HG03135 (cell line): Measurements from ENCODE around the gene CLEC18B.
"Not testable (repeated sequence)": the region's sequence is repeated elsewhere in the genome, so short reads cannot be mapped to it uniquely, and the experiment has no call there.

Source experiments
- ATAC-seq: cut with Tn5 transposase; IDR thresholded peaks from one replicate; pipeline ENCODE4 v1.9.1; 2021; ENCODE audit warnings: mild to moderate bottlenecking, moderate library complexity; ENCODE audit not compliant: unreplicated experiment

The CLEC18B gene

GRCh38 chr16:74420612-74421481 is at the start of gene CLEC18B:
CLEC18B (minus strand) TSS chr16:74421478; CDS start chr16:74421270, 208 bp downstream.
- not testable (repeated sequence) for ATAC-seq

DNA sequence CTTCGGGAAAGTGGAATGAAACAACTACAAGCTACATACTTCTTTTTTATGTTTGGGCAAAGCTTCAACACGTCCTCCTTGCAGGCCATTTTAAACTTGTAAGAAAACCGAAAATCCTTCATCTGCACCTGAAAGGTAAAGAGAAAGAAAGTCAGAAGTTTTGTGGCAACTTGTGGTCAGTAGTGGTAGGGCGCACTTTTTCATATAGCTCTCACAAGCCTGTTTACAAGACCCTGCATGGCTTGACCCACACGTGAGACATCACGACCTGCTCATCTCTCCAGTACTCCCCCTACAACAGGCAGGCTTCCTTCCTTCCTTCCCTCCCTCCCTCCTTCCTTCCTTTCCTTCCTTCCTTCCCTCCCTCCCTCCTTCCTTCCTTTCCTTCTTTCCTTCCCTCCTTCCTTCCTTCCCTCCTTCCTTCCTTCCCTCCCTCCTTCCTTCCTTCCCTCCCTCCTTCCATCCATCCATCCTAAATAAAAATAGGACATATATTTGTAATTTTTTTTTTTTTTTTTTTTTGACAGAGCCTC is 48.7 kb upstream of the CLEC18B start:
- ATAC-seq: no peak

DNA sequence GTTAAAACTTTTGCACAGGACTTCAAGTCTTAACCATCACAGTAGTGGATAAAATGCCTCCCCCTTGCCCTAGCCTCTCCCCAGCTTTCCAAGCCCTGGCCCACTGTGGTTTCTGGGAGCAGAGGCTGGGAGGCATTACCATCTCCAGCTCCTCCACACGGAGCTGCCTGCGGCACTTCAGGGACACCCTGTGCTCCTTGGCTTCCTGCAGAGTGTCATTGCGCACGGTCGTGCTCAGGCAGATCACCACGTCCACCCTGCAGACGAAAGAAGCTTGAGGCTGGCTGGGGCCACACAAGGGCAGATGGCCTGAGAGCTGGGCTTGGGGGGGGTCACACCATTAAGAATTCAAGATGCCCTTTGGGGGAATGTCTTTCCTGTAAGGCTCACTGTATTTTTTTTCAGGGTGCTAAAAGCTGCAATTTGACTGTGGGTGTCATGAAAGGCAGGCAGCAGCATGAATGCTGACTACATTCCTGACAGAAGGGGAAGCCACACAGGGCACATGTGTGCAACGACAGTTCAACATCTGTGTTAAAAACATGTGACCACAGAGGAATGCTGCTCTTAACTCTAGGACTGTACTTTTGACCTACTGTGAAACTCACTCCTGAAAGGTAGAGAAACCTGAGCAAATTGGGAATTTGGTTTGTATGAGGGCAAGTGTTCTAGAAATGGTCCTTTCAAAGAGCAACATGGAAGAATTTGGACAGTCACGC is 47.7 kb upstream of the CLEC18B start:
- ATAC-seq: no peak

DNA sequence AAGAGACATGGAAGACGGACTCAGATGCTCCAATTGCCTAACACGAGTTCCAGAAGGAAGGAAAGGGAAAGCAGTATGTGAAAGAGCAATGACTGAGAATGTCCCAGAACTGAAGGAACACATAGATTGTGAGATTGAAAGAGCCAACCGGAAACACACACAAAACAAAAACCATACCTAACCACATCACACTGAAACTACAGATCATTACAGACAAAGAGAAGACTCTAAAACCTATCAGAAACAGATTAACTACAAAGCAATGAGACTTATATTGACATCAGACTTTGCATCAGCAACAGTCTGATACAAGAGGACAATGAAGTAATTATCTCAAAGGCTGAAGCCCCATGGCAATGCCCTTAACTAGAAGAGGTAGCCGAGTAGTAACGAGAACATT is 45.6 kb upstream of the CLEC18B start:
- peak; percentile 65 for ATAC-seq

GRCh38 chr16:74465851-74466685 is 44.8 kb upstream of the CLEC18B start:
- ATAC-seq: no peak

DNA sequence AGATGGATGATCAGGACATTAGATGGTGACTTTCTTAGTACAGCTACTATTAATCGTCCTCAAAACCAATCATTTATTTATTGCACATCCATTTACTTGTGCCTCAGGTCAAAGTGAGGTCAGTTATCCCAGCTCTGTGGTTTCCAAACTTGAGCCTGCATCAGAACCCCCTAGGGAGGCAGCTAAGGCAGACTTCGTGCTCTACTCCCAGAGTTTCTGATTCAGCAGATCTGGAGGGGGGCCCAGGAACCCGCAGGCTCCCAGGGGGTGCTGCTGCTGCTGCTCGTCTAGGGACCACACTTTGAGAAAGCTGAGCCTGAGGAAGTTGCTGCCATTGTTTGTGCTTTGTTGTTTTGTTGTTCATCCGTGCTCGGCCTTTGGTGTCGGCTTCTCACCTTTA is 44.0 kb upstream of the CLEC18B start:
- ATAC-seq: no peak

DNA sequence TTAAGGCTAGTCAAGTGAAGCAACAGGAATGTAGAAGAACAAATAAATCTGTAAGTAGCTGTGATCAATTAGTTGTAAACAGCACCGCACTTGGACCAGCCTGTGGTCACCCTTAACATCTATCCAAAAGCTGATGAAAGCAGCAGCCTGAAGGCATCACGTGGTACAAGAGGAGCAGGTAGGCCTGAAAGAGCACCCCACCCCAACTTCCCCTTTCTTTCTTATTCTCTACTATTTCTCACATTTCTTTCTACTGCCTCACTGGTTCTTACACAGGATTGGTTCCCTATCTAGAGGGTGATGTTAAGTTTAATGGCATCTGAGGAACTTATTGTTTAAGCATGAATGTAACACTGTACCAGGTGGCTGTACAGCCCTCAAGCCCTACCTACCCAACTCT is 42.6 kb upstream of the CLEC18B start:
- no peak for ATAC-seq

GRCh38 chr16:74462361-74462760 is 41.1 kb upstream of the CLEC18B start:
- no peak for ATAC-seq

DNA sequence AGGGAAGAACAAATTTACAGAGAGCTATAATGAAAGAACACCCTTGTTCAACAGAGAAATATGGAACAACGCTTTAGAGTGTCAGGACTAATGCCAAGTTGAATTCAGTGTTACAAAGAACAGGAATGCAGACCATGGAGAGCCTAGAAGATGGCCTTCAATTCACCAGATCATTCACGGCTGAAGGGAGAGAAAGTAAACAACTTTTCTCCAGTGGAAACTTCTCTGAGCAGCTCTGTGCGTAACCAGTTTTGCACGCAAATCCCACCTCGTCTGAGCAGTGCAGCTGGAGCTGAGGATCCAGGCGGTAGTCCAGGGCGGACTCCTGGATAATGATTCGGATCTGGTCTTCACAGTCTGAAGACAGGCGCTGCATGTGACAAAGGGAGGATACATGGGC is 40.5 kb upstream of the CLEC18B start:
- no peak for ATAC-seq

- no peak for ATAC-seq
Measured at GRCh38 chr16:74460542-74460941, 39.3 kb upstream of the CLEC18B start.

DNA sequence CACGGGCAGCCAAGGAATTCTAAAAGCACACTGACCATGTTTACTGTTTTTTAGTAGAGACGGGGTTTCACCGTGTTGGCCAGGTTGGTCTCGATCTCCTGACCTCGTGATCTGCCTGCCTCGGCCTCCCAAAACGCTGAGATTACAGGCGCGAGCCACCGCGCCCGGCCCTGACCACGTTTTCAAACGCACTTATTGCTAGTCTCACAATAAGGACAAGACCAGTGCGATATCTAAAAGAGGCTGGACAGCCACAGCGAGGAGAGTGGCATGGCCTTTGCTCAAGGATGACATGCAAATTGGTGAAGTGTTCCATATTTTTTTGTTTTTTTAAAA is 35.0 kb upstream of the CLEC18B start:
- ATAC-seq: no peak

DNA sequence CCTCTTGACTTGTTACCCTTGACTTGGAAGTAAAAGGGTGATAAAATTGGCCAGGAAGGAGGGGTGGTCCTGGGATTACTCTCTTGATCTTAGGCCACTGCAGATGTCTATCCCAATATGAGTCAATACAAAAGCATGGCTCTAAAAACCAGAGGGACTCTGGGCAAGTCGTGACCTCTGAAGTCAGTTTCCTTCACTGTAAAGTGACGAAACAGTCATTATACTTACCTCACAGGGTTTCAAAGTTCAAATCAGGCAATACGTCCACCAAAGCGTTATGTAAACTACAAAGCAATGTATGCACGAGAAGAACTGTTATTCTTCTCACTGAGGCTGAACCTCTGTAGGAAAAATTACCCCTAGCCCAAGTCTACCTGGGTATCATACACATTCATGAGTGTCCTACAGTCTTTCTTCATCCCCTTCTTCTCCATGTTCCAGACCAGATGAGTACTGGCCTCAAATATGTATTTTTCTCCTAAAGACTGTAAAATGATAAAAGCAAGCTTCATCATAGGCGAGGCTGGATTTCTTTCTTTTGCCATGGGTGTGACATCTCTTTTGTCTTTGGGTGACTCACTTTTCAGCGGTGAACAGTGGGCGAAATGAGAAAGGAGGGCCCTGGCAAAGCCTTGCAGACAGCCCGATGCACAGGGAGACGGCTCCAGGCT is 34.5 kb upstream of the CLEC18B start:
- no peak for ATAC-seq

- no peak for ATAC-seq
Measured at GRCh38 chr16:74455213-74455612, 33.9 kb upstream of the CLEC18B start.

- peak; percentile 90 for ATAC-seq
Measured at GRCh38 chr16:74451951-74452758, 30.9 kb upstream of the CLEC18B start.

- no peak for ATAC-seq
Measured at GRCh38 chr16:74450967-74451760, 29.9 kb upstream of the CLEC18B start.

DNA sequence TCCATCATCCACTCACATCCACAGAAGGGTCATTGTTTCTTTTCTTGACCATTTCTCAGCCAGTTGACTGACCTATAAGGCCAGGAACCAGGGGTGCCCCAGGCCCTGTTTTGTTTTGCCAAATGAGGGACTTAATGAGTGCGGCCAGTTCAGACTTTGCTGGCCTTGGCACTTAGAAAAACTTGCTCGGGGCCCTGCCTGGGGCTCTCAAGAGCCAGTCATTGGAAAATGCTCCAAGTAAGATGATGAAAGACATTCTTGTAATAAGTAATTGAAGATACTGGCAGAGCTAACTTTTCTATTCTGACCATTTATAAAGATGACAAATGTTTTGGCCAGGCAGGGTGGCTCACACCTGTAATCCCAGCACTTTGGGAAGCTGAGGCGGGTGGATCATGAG is 29.0 kb upstream of the CLEC18B start:
- no peak for ATAC-seq

- ATAC-seq: no peak
Measured at GRCh38 chr16:74449470-74449869, 28.2 kb upstream of the CLEC18B start.

GRCh38 chr16:74448990-74449389 is 27.7 kb upstream of the CLEC18B start:
- ATAC-seq: no peak

- ATAC-seq: no peak
Measured at GRCh38 chr16:74447578-74447977, 26.3 kb upstream of the CLEC18B start.
